SJSA1 (cell line): ENCODE measurements around the gene CLEC20A. TPM values are rescaled to one million over a fixed set of nuclear protein-coding genes. Genes with fewer than 3 reads are reported as not detected.

ENCODE experiments used
- total RNA-seq: library from RNA; depleted of rRNA; stranded (reverse); fragments of >200 nt; shearing (Covaris generic); gene quantifications from 2 replicates; pipeline ENCODE4 v1.2.3, GENCODE V29; 2014; rRNA removed

Gene CLEC20A
- total RNA-seq, 1 experiment from 2014 or later: not detected

Other genes starting within 250 kb of the CLEC20A start
- not detected in 2 replicates for gene TEX35, start 16.1 kb upstream of the CLEC20A start, total RNA-seq
- 14.9 and 21.4 TPM in 2 replicates for gene RALGPS2, start 228.3 kb upstream of the CLEC20A start, total RNA-seq